Measurements from ENCODE around the gene CCDC170.
"Not testable (repeated sequence)": the region's sequence is repeated elsewhere in the genome, so short reads cannot be mapped to it uniquely, and the experiment has no call there.

CCDC170 gene

GRCh38 chr6:151493804-151494234 is at the start of gene CCDC170:
Gene CCDC170, plus strand, starts transcription at chr6:151494017. Its CDS starts 112 bp downstream, at chr6:151494129.
- Mint-ChIP-seq H3K27me3 (peaks cover 38 to 41% of the 10 kb centered on the region in 2 donors), H3K4me1 (peaks cover 5 to 8% of the 10 kb centered on the region in 2 donors), H3K27ac (peak within 1 kb of the TSS; percentile 43), H3K36me3 (peaks cover 0 to 1% of the 10 kb centered on the region in 2 donors), H3K4me3 (peak within 1 kb of the TSS; percentile 82 to 84), H3K9me3 (no peaks in the 10 kb centered on the region)
- DNase-seq (peak; percentile 16), ATAC-seq (replicated peaks) (peak; percentile 64 to 74)

- Mint-ChIP-seq H3K36me3 (peaks cover 6 to 22% of the 10 kb centered on the region in 2 donors), H3K4me1 (peaks cover 13 to 26% of the 10 kb centered on the region in 2 donors), H3K4me3 (no peak overlapping the region), H3K9me3 (peaks cover 0 to 2% of the 10 kb centered on the region in 2 donors), H3K27ac (no peak overlapping the region), H3K27me3 (no peaks in the 10 kb centered on the region)
- no peak for ATAC-seq (replicated peaks)
- no peak for DNase-seq
These were observed 48.3 kb upstream of the CCDC170 start for GRCh38 chr6:151445482-151445881.

GRCh38 chr6:151447237-151447636 is 46.6 kb upstream of the CCDC170 start:
- H3K27me3 Mint-ChIP-seq = no peaks in the 10 kb centered on the region
- peaks cover 0 to 2% of the 10 kb centered on the region in 2 donors for H3K9me3 Mint-ChIP-seq
- peaks cover 6 to 22% of the 10 kb centered on the region in 2 donors for H3K36me3 Mint-ChIP-seq
- H3K27ac Mint-ChIP-seq = no peak overlapping the region
- no peak for DNase-seq
- peaks cover 8 to 22% of the 10 kb centered on the region in 2 donors for H3K4me1 Mint-ChIP-seq
- no peak overlapping the region for H3K4me3 Mint-ChIP-seq
- ATAC-seq (replicated peaks) = no peak

GRCh38 chr6:151448623-151449022 is 45.2 kb upstream of the CCDC170 start:
- Mint-ChIP-seq H3K9me3 (peaks cover 0 to 2% of the 10 kb centered on the region in 2 donors), H3K36me3 (peaks cover 4 to 18% of the 10 kb centered on the region in 2 donors), H3K27me3 (no peaks in the 10 kb centered on the region), H3K4me1 (peaks cover 8 to 23% of the 10 kb centered on the region in 2 donors), H3K27ac (no peak overlapping the region), H3K4me3 (no peak overlapping the region)
- DNase-seq (no peak), ATAC-seq (replicated peaks) (no peak)

GRCh38 chr6:151450928-151451327 is 42.9 kb upstream of the CCDC170 start:
- not testable (repeated sequence) for H3K27me3 Mint-ChIP-seq; DNase-seq; ATAC-seq (replicated peaks); H3K9me3 Mint-ChIP-seq; H3K27ac Mint-ChIP-seq
- peak overlapping the region; percentile 92 to 98 for H3K4me3 Mint-ChIP-seq
- peaks cover 9 to 36% of the 10 kb centered on the region in 2 donors for H3K4me1 Mint-ChIP-seq
- H3K36me3 Mint-ChIP-seq = peaks cover 2 to 16% of the 10 kb centered on the region in 2 donors

- peaks cover 2 to 16% of the 10 kb centered on the region in 2 donors for H3K36me3 Mint-ChIP-seq
- peak overlapping the region; percentile 92 to 98 for H3K4me3 Mint-ChIP-seq
- no peaks in the 10 kb centered on the region for H3K27me3 Mint-ChIP-seq
- H3K4me1 Mint-ChIP-seq = peaks cover 9 to 36% of the 10 kb centered on the region in 2 donors
- peak overlapping the region; percentile 97 for H3K27ac Mint-ChIP-seq
- ATAC-seq (replicated peaks) (peak; percentile 58 to 63), DNase-seq (no peak)
- peaks cover 0 to 2% of the 10 kb centered on the region in 2 donors for H3K9me3 Mint-ChIP-seq
These were observed 42.3 kb upstream of the CCDC170 start for GRCh38 chr6:151451417-151451949.

GRCh38 chr6:151451950-151452749 is 41.7 kb upstream of the CCDC170 start, which contains the start of gene RMND1:
Gene RMND1, minus strand, starts transcription at chr6:151452126. Its CDS starts 6,315 bp downstream, at chr6:151445811.
- Mint-ChIP-seq H3K27me3 (no peaks in the 10 kb centered on the region), H3K4me3 (peak within 1 kb of the TSS; percentile 92 to 98), H3K9me3 (peaks cover 0 to 2% of the 10 kb centered on the region in 2 donors), H3K27ac (peak within 1 kb of the TSS; percentile 97), H3K4me1 (peaks cover 11 to 37% of the 10 kb centered on the region in 2 donors), H3K36me3 (peaks cover 2 to 19% of the 10 kb centered on the region in 2 donors)
- ATAC-seq (replicated peaks) = peak; percentile 98
- peak; percentile 99 for DNase-seq

- Mint-ChIP-seq H3K36me3 (peaks cover 2 to 20% of the 10 kb centered on the region in 2 donors), H3K9me3 (peaks cover 0 to 2% of the 10 kb centered on the region in 2 donors), H3K4me1 (peaks cover 12 to 34% of the 10 kb centered on the region in 2 donors), H3K27ac (peak overlapping the region; percentile 97), H3K27me3 (no peaks in the 10 kb centered on the region), H3K4me3 (peak overlapping the region; percentile 92 to 98)
- peak in 1 of 2 donors; percentile 0 for ATAC-seq (replicated peaks)
- no peak for DNase-seq
These were observed 40.9 kb upstream of the CCDC170 start for GRCh38 chr6:151452750-151453427.

- not testable (repeated sequence) for H3K4me3 Mint-ChIP-seq; DNase-seq; ATAC-seq (replicated peaks); H3K27ac Mint-ChIP-seq; H3K9me3 Mint-ChIP-seq; H3K27me3 Mint-ChIP-seq
- Mint-ChIP-seq H3K36me3 (peaks cover 1 to 15% of the 10 kb centered on the region in 2 donors), H3K4me1 (peaks cover 6 to 27% of the 10 kb centered on the region in 2 donors)
These were observed 37.9 kb upstream of the CCDC170 start for GRCh38 chr6:151455751-151456398.

- H3K9me3 Mint-ChIP-seq = no peaks in the 10 kb centered on the region
- H3K36me3 Mint-ChIP-seq = peaks cover 13 to 29% of the 10 kb centered on the region in 2 donors
- no peak overlapping the region for H3K27ac Mint-ChIP-seq
- no peak overlapping the region for H3K4me3 Mint-ChIP-seq
- peaks cover 5 to 8% of the 10 kb centered on the region in 2 donors for H3K4me1 Mint-ChIP-seq
- ATAC-seq (replicated peaks) (no peak), DNase-seq (no peak)
- no peaks in the 10 kb centered on the region for H3K27me3 Mint-ChIP-seq
These were observed 32.1 kb upstream of the CCDC170 start for GRCh38 chr6:151461673-151462072.

GRCh38 chr6:151464702-151465101 is 29.1 kb upstream of the CCDC170 start:
- ATAC-seq (replicated peaks) (no peak), DNase-seq (no peak)
- peaks cover 19 to 38% of the 10 kb centered on the region in 2 donors for H3K36me3 Mint-ChIP-seq
- H3K9me3 Mint-ChIP-seq = no peaks in the 10 kb centered on the region
- H3K4me3 Mint-ChIP-seq = no peak overlapping the region
- peaks cover 8% of the 10 kb centered on the region in 2 donors for H3K4me1 Mint-ChIP-seq
- no peak overlapping the region for H3K27ac Mint-ChIP-seq
- H3K27me3 Mint-ChIP-seq = no peaks in the 10 kb centered on the region

- no peak overlapping the region for H3K4me3 Mint-ChIP-seq
- no peak for DNase-seq
- peak in 1 of 2 donors; percentile 50 for ATAC-seq (replicated peaks)
- no peaks in the 10 kb centered on the region for H3K9me3 Mint-ChIP-seq
- H3K36me3 Mint-ChIP-seq = peaks cover 4% of the 10 kb centered on the region in 2 donors
- H3K27me3 Mint-ChIP-seq = no peaks in the 10 kb centered on the region
- H3K4me1 Mint-ChIP-seq = peaks cover 0 to 5% of the 10 kb centered on the region in 2 donors
- no peak overlapping the region for H3K27ac Mint-ChIP-seq
These were observed 17.9 kb upstream of the CCDC170 start for GRCh38 chr6:151475653-151476523.

- DNase-seq (no peak), ATAC-seq (replicated peaks) (no peak)
- H3K4me3 Mint-ChIP-seq = no peak overlapping the region
- H3K27ac Mint-ChIP-seq = no peak overlapping the region
- peaks cover 11 to 22% of the 10 kb centered on the region in 2 donors for H3K4me1 Mint-ChIP-seq
- H3K9me3 Mint-ChIP-seq = no peaks in the 10 kb centered on the region
- no peaks in the 10 kb centered on the region for H3K27me3 Mint-ChIP-seq
- peaks cover 0 to 4% of the 10 kb centered on the region in 2 donors for H3K36me3 Mint-ChIP-seq
These were observed 16.1 kb upstream of the CCDC170 start for GRCh38 chr6:151477726-151478125.

Data from stimulated activated naive B cell treated with anti-CD40 and anti-IgM and Interleukin-4, amounts not matched to agents 10 μg/mL and 1 μg/mL and 100 μg/mL, for 72 hours (primary cell).